Ascending aorta (tissue), 2 donors: ENCODE measurements around the gene MIER2. TPM values are rescaled to one million over a fixed set of nuclear protein-coding genes. Genes with fewer than 3 reads are reported as not detected.
"Not testable (repeated sequence)": the region's sequence is repeated elsewhere in the genome, so short reads cannot be mapped to it uniquely, and the experiment has no call there.

ENCODE experiments used
- DNase-seq, 2 donors: peaks; one replicate each; pipeline ENCODE4 v3.0.0-alpha.2; 2019; ENCODE audit warnings: low spot score in 2 of 2
- H3K27ac ChIP-seq, 2 donors: fragments of 200-600 bp; sonication (generic); one replicate each; pipeline ENCODE4 v1.5.1; 2016 to 2017; ENCODE audit warnings: mild to moderate bottlenecking in 1 of 2
- H3K27me3 ChIP-seq: fragments of 200-600 bp; sonication (generic); one replicate; pipeline ENCODE4 v1.5.1; 2017
- H3K36me3 ChIP-seq, 2 donors: fragments of 200-600 bp; sonication (generic); one replicate each; pipeline ENCODE4 v1.5.1; 2016
- H3K4me1 ChIP-seq, 2 donors: fragments of 200-600 bp; sonication (generic); one replicate each; pipeline ENCODE4 v1.5.1; 2016 to 2017; ENCODE audit warnings: mild to moderate bottlenecking in 1 of 2
- H3K4me3 ChIP-seq, 2 donors: fragments of 200-600 bp; sonication (generic); one replicate each; pipeline ENCODE4 v1.5.1; 2016 to 2017; ENCODE audit warnings: mild to moderate bottlenecking in 1 of 2
- H3K9me3 ChIP-seq, 2 donors: fragments of 200-600 bp; sonication (generic); one replicate each; pipeline ENCODE4 v1.5.1; 2016
- intact Hi-C: fragments of 100-400 bp; cut with DNase I; formaldehyde crosslinking; loops from one replicate; pipeline ENCODE4 v1.15.1; 2023
- total RNA-seq: library from RNA; depleted of rRNA; stranded (reverse); fragments of >200 nt; gene quantifications from one replicate; pipeline ENCODE4 v1.1.0, GENCODE V29; 2016
- TF ChIP-seq, protein P1 (sequence below), 3 experiments: fragments of 200-600 bp in 2 of 3; fragments of 450-650 bp in 1 of 3; sonication (generic) in 2 of 3; IDR thresholded peaks; one replicate each; pipeline ENCODE4 v1.5.1; 2016 to 2019; ENCODE audit warnings: antibody characterized with exemption in 3 of 3, mild to moderate bottlenecking in 1 of 3, moderate library complexity in 1 of 3

Gene MIER2
- total RNA-seq, 1 donor from 2014 or later = 128 TPM

DNA sequence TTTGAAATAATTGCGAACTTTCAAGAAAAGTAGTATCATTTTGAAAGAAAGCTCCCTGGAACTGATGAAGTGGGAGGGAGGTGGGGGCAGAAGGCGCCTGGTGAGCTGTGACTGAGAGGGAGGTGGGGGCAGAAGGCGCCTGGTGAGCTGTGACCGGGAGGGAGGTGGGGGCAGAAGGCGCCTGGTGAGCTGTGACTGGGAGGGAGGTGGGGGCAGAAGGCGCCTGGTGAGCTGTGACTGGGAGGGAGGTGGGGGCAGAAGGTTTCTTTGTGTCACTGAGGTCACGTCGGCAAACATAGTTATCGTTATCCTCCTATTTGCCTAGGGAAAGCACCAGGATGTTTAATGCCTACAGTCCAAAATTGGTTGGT lies 40.2 kb upstream of the MIER2 start:
- Histone ChIP-seq H3K27ac (no peak overlapping the region), H3K4me3 (no peak overlapping the region), H3K36me3 (no peaks in the 10 kb centered on the region), H3K27me3 (no peaks in the 10 kb centered on the region), H3K9me3 (no peaks in the 10 kb centered on the region), H3K4me1 (no peaks in the 10 kb centered on the region)
- no peak for DNase-seq
- TF ChIP-seq, protein P1, sequence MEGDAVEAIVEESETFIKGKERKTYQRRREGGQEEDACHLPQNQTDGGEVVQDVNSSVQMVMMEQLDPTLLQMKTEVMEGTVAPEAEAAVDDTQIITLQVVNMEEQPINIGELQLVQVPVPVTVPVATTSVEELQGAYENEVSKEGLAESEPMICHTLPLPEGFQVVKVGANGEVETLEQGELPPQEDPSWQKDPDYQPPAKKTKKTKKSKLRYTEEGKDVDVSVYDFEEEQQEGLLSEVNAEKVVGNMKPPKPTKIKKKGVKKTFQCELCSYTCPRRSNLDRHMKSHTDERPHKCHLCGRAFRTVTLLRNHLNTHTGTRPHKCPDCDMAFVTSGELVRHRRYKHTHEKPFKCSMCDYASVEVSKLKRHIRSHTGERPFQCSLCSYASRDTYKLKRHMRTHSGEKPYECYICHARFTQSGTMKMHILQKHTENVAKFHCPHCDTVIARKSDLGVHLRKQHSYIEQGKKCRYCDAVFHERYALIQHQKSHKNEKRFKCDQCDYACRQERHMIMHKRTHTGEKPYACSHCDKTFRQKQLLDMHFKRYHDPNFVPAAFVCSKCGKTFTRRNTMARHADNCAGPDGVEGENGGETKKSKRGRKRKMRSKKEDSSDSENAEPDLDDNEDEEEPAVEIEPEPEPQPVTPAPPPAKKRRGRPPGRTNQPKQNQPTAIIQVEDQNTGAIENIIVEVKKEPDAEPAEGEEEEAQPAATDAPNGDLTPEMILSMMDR (IDR thresholded peaks at IDR 0.05) = no peak
- intact Hi-C loops = no loop called here

DNA sequence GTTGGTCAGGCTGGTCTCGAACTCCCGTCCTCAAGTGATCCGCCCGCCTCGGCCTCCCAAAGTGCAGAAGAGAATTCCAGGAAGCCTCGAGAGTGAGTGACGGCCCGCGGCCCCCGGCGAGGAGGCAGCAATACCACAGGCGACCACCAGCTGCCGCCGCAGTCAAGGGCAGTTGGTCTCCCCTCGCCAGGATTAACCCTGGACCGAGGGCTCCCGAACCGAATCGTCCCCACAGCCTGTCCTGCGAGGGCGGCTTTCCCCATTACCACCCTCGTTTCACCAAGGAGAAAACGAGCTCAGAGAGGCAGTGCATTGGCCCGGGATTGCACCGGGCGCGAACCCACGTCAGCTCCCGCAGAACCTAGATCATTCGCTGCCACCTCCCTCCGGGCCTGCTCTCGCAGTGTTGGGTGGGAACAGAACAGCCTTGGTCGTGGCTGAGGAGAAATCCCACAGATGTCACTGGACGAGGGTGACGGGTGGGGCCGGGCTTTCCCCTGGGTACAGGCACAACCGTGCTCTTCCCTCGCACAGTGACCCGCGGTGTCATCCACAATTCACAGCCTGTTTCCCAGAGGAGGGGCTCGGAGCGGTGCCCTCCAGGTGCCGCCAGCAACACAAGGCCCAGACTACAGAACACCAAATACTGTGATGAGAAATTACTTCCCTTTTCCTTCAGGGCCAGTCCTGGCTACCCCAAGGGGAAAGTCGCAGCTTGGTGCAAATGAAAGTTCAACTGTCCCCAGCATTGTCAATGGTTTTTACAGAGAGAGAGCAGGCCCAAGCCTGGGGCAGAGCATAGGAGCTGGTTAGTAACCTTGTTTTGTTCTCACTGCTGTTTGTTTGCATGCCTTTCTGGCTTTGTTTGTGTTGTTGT lies 39.6 kb upstream of the MIER2 start:
- peak in 1 of 2 donors; percentile 51 for DNase-seq
- intact Hi-C loops = no loop called here

DNA sequence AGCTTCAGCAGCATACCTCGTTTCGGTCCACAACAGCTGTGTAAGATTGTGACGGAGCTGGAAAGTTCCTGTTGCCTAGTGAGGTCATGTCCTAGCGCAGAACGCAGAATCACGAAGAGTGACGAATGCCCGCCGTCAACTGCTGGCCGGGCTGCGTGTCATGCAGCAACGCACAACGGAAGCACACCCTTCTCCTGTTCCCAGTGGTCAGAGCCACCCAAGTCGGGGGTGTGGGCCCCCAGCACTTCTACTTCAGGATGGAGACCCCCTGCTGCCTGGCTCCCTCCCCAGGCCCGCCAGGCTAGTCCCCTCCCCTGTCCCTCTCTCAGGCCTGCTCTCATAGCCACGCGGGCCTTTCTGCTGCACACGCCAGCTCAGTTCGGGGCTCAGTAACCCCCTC lies 38.4 kb upstream of the MIER2 start:
- H3K4me3 ChIP-seq = no peak overlapping the region
- H3K27ac ChIP-seq = no peak overlapping the region
- H3K27me3 ChIP-seq = no peaks in the 10 kb centered on the region
- TF ChIP-seq, protein P1 (IDR thresholded peaks at IDR 0.05) = no peak
- H3K9me3 ChIP-seq = no peaks in the 10 kb centered on the region
- peak in 1 of 2 donors; percentile 12 for DNase-seq
- no peaks in the 10 kb centered on the region for H3K4me1 ChIP-seq
- intact Hi-C loops = no loop called here
- H3K36me3 ChIP-seq = no peaks in the 10 kb centered on the region

More for the DNA sequence above, 39.6 kb upstream of the MIER2 start:
- no peaks in the 10 kb centered on the region for H3K36me3 ChIP-seq
- TF ChIP-seq, protein P1 (IDR thresholded peaks at IDR 0.05) = peak in 2 of 3 experiments; percentile 8 to 33
- H3K4me3 ChIP-seq = no peak overlapping the region
- H3K9me3 ChIP-seq = no peaks in the 10 kb centered on the region
- no peaks in the 10 kb centered on the region for H3K4me1 ChIP-seq
- no peaks in the 10 kb centered on the region for H3K27me3 ChIP-seq
- no peak overlapping the region for H3K27ac ChIP-seq

DNA sequence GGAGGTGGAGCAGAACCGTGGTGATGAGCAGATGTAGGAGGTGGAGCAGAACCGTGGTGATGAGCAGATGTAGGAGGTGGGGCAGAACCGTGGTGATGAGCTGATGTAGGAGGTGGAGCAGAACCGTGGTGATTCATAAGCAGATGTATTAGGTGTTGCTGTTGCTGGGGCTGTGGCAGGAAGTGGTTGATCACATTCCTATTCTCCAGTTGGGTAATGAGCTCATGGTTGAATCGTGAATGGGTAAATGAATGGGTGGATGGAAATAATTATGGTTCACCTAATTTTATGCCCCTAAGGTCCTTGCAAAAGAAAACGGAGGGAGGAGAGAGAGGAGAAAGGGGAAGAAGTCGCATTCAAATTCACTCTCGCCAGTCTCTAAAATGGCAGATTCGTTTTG lies 38.0 kb upstream of the MIER2 start:
- intact Hi-C loops, H3K27ac ChIP-seq, H3K9me3 ChIP-seq, DNase-seq, H3K36me3 ChIP-seq, H3K4me3 ChIP-seq, H3K27me3 ChIP-seq, H3K4me1 ChIP-seq: not testable (repeated sequence)

DNA sequence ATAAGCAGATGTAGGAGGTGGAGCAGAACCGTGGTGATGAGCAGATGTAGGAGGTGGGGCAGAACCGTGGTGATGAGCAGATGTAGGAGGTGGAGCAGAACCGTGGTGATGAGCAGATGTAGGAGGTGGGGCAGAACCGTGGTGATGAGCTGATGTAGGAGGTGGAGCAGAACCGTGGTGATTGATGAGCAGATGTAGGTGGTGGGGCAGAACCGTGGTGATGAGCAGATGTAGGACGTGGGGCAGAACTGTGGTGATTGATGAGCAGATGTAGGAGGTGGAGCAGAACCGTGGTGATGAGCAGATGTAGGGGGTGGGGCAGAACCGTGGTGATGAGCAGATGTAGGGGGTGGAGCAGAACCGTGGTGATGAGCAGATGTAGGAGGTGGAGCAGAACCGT lies 37.3 kb upstream of the MIER2 start:
- not testable (repeated sequence) for DNase-seq, H3K27ac ChIP-seq

DNA sequence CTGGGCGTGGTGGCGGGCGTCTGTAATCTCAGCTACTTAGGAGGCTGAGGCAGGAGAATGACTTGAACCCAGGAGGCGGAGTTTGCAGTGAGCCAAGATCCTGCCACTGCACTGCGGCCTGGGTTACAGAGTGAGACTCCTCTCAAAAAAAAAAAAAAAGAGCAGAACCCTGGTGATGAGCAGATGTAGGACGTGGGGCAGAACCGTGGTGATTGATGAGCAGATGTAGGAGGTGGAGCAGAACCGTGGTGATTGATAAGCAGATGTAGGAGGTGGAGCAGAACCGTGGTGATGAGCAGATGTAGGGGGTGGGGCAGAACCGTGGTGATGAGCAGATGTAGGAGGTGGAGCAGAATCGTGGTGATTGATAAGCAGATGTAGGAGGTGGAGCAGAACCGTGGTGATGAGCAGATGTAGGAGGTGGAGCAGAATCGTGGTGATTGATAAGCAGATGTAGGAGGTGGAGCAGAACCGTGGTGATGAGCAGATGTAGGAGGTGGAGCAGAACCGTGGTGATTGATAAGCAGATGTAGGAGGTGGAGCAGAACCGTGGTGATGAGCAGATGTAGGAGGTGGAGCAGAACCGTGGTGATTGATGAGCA lies 36.1 kb upstream of the MIER2 start:
- H3K36me3 ChIP-seq, H3K27me3 ChIP-seq, intact Hi-C loops, H3K27ac ChIP-seq, DNase-seq, H3K9me3 ChIP-seq, H3K4me1 ChIP-seq, H3K4me3 ChIP-seq: not testable (repeated sequence)

More for the DNA sequence above, 37.3 kb upstream of the MIER2 start:
- H3K36me3 ChIP-seq, H3K4me3 ChIP-seq, H3K9me3 ChIP-seq, H3K4me1 ChIP-seq, H3K27me3 ChIP-seq, intact Hi-C loops: not testable (repeated sequence)

DNA sequence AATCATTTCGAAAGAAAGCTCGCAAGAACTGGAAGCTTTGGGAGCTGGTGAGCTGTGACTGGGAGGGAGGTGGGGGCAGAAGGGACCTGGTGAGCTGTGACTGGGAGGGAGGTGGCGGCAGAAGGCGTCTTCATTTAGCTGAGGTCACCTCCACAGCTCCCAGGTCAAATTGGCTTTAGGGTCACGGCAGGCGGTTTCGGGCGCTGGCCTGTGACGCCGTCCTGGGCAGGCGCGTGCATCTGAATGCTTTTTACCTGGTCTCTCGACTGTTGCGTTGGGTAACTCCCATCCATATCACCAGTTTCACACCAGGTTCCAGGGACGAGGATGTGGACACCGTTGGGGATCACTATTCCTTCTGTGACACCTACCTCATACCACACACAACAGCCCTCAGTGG lies 35.2 kb upstream of the MIER2 start:
- H3K27me3 ChIP-seq = no peaks in the 10 kb centered on the region
- intact Hi-C loops = no loop called here

More for the DNA sequence above, 35.2 kb upstream of the MIER2 start:
- H3K4me3 ChIP-seq = no peak overlapping the region
- TF ChIP-seq, protein P1 (IDR thresholded peaks at IDR 0.05) = no peak
- H3K36me3 ChIP-seq = no peaks in the 10 kb centered on the region
- H3K4me1 ChIP-seq = no peaks in the 10 kb centered on the region
- no peak for DNase-seq
- H3K9me3 ChIP-seq = no peaks in the 10 kb centered on the region
- no peak overlapping the region for H3K27ac ChIP-seq
